HG03342 (cell line): ENCODE data around the gene TBC1D5.
"Not testable (repeated sequence)": the region's sequence is repeated elsewhere in the genome, so short reads cannot be mapped to it uniquely, and the experiment has no call there.

Experiments used
- ATAC-seq: cut with Tn5 transposase; IDR thresholded peaks from one replicate; pipeline ENCODE4 v1.9.1; 2021; ENCODE audit warnings: mild to moderate bottlenecking, moderate library complexity; ENCODE audit not compliant: unreplicated experiment

TBC1D5 gene

DNA sequence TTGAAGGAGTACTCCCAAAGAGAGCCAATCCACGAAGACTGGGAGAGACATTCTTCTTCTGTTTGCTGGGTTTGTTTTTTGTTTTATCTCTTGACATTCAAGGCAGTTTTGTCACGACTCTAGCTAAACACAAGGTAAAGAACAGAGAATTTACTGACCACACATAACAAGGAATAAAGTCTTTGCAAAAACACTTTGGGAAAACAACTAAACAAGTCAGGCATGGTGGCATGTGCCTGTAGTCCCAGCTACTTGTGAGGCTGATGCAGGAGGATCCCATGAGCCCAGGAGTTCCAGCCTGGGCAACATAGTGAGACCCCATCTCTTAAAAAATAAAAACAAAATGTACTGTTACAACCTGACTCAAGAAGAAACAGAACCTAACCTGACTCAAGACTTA is 28.0 kb downstream of the TBC1D5 start:
- ATAC-seq = no peak

DNA sequence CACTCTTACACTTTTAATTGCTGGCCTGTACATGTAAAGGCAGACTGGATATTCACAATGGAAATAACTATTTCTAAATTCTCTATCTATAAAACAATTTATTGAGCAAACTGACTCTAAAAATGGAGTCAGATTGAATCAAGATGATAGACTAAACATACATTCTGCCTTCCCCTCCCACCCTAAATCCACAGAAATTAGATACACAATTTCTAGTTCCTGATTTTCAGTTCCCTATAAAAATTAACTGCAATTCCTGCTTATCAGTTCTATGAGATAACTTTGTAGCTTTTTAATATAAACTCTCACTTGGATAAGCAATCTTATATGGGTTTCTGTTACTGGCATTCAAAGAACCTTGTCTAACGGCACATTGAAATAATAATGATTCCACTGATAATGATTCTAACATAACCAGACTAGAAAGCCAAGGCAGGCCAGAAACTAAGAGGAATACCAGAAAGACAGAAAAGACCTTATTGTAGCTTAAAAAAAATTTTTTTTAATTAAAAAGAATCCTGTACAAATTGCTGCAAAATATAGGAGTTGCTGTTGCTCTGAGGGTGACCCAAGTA is 33.1 kb downstream of the TBC1D5 start:
- no peak for ATAC-seq

DNA sequence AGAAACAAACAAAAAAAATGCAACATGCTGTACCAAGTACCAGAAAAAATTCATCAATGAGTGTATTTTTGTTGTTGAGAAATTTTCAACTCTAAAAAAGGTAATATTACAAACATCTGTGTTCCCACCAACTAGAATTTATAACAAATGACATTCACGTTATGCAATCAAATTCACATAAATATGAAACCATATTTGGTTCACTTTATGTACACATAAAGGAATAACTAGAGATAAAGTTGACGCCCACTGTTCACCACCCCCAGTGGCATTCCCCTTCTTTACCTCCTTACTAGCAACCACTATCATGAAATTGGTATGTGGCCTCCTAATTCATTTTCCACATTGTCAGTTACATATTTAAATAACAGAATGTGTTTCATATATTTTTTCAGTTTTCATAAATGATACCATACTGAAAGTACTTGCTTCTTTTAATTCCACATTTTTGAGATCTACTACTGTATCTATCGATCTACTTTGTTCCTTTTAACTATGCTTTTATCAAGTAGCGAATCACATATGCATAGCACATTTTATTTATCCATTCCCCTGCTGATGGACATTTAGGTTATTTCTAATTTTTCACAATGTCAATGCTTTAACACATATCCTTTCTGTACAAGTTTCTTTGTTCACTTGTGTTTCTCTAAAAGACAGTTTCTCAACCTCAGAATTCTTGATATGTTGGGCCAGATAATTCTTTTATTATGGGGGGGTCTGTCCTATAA is 34.5 kb downstream of the TBC1D5 start:
- no peak for ATAC-seq

DNA sequence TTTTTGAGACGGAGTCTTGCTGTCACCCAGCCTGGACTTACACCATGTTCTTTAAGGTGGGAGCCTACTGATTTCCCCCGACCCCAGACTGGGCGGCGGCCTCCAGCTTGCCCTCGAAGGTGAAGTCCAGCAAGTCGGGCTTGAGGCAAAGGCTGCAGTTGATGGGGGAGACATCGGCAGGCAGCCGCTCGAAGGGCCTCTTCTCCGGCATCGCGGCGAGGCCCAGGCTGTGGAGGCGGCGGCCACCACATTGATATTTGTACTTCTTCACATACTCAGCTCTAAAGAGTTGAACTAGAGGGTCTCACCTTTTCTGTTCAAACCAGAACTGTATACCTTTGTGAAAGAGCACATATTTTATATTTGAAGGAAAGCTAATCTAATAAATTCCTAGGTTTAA is 36.4 kb downstream of the TBC1D5 start:
- not testable (repeated sequence) for ATAC-seq

DNA sequence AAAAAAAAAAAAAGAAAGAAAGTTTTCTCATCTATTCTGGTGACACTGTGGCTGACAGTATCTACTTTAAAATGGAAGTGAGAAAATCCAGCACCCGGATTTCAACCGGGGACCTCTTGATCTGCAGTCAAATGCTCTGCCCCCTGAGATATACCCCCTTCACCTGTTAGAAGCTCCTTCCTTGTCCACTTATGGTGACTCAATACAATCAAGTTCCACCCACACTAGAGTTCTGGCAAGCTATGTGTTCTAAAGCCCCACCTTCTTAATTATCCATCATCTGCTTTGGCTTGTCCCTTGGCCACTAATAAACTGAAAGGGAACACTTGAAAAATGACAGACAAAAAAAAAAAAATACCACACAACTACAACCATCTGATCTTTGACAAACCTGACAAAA is 42.6 kb downstream of the TBC1D5 start:
- not testable (repeated sequence) for ATAC-seq

DNA sequence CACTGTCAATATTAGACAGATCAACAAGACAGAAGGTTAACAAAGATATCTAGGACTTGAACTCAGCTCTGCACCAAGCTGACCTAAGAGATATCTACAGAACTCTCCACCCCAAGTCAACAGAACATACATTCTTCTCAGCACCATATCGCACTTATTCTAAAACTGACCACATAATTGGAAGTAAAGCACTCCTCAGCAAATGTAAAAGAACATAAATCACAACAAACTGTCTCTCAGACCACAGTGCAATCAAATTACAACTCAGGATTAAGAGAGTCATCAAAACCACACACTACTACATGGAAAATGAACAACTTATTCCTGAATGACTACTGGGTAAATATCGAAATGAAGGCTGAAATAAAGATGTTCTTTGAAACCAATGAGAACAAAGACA is 46.8 kb downstream of the TBC1D5 start:
- ATAC-seq = not testable (repeated sequence)

DNA sequence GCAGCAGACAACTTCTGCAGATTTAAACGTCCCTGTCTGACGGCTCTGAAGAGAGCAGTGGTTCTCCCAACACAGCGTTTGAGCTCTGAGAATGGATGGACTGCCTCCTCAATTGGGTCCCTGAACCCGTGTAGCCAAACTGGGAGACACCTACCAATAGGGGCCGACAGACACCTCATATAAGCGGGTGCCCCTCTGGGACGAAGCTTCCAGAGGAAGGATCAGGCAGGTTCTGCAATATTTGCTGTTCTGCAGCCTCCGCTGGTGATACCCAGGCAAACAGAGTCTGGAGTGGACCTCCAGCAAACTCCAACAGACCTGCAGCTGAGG is 48.8 kb downstream of the TBC1D5 start:
- ATAC-seq = not testable (repeated sequence)

DNA sequence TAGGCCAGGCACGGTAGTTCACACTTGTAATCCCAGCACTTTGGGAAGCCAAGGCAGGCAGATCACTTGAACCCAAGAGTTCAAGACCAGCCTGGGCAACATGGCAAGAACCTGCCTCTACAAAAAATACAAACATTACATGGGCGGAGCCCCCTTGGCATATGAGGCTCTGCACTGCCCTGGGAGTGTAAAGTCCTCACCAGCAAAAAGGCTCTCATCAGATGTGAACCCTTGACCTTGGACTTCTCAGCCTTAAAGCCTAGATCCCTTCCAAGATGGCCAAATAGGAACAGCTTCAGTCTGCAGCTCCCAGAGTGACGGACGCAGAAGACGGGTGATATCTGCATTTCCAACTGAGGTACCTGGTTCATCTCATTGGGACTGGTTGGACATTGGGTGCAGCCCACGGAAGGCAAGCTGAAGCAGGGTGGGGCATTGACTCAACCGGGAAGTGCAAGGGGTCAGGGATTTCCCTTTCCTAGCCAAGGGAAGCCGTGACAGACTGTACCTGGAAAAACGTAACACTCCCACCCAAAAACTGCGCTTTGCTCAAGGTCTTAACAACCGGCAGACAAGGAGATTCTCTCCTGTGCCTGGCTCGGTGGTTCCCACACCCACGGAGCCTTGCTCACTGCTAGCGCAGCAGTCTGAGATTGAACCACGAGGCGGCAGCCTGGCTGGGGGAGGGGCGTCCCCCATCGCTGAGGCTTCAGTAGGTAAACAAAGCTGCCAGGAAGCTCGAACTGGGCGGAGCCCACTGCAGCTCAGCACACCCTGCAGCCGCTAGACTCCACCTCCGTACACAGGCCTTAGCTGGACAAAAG is 49.4 kb downstream of the TBC1D5 start:
- not testable (repeated sequence) for ATAC-seq

DNA sequence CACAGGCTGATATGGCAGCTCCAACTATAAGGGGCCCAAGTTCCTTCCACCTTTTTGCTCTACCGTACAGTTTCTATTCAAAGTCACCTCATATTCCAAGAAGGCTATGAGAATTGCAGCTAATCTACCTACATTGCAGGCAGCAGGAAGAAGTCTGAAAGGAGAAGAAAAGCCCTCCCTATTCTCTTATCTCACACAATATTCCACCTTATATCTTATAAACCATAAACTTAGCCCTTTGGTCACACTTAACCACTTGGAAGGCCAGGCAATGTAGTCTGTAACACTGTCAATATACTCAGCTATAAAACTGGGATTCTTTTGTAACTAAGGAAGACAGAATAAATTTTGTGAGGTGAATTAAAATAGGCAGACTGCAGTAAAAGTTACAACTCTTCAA is 54.9 kb downstream of the TBC1D5 start:
- no peak for ATAC-seq

DNA sequence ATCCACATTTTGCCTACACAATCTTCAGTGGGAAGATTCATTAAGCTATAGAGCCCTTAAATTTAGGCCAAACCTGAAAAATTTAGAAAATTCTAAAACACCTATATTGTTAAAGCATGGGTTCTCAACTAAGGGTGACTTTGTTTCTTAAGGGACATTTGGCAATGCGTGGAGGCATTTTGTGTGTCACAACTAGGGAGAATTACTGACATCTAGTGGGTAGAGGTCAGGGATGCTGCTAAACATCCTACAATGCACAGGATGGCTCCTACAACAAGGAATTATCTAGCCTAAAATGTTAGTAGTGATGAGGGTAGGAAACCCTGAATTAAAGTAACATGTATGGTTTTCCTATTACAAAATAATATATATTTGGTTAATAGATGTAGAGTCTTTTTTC is 55.8 kb downstream of the TBC1D5 start:
- no peak for ATAC-seq

DNA sequence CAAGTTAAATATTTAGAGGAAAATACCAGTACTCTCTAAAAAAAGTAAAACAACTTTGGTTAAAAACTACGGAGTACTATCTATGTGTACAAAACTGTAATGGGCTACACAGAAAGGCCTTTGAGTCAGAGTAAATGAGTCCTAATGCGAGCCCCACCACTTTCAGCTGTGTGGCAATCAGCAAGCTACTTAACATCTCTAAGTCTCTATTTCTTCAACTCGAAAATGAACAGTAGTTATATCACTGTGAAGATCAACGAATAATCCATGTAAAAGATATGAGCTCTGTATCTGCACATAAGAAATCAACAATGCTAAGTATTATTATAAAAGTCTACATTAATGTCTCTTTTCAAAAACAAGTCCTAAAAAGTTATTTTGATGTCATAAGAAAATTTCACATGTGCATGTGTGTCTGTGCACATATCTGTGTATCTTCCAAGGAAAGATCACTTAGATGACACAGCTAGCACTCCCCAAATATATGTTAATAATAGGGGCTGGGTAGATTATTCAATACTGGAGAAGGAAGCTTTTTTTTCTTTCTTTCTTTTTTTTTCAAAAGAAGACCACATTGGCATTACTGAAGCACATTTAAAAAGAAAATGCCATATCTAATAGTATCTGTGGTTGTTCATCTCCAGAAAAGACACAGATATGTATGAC is 58.8 kb downstream of the TBC1D5 start:
- no peak for ATAC-seq

DNA sequence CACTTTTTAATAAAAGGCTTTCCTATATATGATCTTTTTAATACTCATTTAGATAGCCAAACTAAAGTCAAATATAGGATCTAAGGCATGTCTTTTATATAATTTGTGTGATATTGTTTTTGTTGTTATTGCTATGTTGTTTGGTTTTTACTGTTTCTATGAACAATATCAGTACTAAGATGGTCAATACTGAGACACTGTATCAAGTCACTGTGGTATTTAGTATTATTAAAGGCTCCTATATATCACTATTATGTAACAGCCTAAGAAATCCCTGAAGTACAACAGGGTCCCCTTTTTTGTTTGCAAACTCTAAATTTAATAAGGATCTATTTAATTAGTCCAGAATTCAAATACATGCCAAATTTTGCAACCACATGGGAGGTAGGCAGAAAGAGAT is 61.9 kb downstream of the TBC1D5 start:
- ATAC-seq = no peak

DNA sequence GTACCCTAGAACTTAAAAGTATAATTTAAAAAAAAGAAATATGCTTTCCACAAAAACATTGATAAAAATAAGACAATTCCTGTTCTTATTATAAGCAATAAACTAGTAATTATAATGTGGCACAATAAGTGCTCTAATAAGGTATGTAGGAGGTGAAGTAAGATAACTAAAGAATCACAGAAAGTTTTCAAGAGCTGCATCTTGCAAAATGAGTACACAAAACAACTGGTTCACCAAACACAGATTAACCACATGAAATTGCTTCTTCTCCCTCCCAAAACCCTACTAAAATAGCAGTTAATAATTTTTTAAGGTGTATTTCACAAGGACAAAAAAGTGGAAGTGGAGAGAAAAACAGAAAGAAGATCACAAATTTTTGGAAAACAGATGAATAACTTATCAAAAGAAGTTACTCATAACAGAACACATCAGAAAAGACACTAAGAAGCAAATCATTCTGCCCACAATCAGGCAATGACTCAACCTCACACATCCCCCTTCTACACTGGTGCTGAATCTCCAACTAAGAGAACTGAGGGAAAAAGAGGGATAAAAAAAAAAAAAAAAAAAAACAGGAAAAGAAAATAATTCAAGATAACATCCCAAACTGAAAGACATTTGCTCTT is 64.2 kb downstream of the TBC1D5 start:
- ATAC-seq = peak; percentile 69

DNA sequence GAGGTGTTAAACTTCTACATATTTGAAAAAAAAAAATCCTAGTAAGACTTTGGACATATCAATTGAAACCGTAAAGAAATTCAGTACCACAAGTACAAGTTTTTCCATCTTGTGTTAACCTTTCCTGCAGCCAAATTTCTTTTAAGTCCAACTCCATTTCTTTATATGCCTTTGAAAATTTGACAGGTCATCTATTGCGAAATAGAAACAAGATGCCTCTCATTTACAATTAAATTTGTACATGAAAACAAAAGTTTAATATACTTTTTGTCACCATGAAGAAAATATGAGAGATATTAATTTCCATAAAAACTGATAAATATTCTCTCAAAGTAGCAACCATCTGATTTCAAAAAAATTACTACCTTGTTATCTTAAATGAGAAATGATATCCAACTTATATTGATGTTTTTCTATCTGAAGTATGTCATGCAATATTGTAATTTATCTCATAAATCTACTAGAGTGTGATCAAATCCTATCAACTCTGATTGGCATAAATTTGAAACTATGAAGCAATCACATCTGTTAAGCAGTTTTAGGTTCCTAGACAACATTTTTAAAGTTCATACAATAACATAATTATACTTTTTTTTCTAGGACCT is 68.2 kb downstream of the TBC1D5 start:
- no peak for ATAC-seq

DNA sequence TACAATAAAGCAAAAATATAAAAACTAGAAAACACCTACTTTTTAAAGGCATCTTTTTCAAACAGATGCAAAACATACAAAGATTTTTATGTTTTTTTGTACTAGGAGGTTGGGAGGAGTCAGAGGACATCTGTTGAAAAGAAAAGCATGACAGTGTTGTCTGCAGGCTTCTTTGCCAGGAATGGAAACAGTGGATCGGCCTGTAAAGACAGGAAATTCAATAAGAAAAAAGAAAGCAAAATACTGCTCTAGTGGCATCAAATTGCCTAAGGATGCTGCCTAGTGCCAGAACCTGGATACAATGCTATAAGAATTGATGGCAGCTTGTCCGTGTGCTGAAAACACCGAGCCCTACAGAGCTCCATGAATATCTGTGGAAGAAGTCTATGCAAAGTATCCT is 69.9 kb downstream of the TBC1D5 start:
- no peak for ATAC-seq

DNA sequence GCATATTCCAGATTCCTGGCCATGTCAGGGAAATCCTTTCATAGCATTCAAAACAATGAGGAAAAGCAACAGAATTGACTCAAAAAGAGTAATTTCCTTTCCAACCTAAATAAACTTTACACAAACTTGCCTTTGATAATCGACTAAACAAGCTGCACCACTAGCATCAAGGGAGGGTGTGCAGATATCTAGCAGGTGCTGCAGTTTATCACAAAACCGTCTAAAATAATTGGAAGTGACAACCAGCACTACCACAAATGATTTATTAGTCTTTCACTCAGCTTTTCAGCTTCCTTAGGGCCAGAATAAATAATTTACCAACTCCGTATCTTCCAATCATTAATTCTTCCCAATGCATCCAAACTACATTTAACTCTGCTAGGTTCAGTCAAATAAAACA is 71.7 kb downstream of the TBC1D5 start:
- no peak for ATAC-seq

DNA sequence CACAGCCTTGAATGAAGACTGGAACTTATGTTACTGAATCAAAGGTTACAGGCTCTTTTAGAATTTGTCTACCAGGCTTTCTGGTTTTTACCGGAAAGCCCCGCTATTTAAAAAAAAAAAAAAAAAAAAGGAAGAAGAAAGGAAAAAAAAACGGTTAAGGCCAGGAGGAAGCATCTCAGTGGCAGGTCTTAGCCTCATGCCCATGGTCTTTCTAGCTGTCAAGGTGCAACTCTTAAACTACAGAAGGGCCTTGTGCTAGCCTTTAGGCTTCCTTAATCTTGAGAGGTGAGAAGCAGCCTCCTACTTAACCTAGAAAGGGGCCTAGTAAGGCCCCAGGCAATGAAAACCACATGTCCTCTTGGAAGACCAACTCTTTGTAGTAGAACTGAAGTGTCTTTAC is 77.5 kb downstream of the TBC1D5 start:
- ATAC-seq = peak; percentile 67

DNA sequence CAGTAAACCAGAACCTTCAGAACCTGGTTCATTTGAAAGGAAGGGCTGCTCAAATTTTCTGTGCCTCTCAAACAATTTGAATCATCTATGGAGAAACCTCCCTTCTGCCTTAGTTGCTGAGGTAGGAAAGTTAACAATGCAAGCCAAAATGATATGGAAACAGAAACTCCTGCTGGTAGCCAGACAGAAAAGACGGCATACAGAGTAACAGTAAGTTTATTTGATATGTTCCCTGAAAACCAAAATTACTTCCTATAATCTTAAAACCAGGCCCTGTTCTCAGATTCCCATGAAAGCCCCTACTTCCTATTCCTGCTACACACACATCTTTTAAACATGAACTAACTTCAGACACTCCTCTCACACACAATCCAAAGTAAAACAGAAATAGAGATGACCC is 86.2 kb downstream of the TBC1D5 start:
- no peak for ATAC-seq

DNA sequence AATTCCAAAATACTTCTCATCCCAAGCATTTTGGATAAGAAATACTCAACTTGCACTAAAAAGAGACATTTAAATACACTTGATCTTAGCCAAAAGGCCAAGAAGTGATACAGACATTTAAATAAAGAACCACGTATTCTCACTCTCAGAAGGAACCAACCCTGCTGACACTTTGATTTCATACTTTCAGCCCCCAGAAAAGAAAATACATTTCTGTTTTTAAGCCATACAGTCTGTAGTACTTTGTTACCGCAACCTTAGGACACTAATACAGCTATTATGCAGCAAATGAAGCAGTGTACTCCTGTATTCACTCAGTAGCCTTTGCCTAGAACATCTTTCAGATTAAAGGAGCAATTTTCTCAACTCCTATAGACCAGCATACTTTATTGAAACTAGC is 86.7 kb downstream of the TBC1D5 start:
- ATAC-seq = no peak

DNA sequence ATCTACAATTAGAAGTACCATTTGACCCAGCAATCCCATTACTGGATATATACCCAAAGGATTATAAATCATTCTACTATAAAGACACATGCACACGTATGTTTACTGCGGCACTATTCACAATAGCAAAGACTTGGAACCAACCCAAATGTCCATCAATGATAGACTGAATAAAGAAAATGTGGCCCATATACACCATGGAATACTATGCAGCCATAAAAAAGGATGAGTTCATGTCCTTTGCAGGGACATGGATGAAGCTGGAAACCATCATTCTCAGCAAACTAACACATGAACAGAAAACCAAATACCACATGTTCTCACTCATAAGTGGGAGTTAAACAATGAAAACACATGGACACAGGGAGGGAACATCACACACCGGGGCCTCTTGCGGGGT is 92.7 kb downstream of the TBC1D5 start:
- ATAC-seq = not testable (repeated sequence)
